Measurements from ENCODE around the gene SLC5A8. TPM values are rescaled to one million over a fixed set of nuclear protein-coding genes. Genes with fewer than 3 reads are reported as not detected.

SLC5A8 gene
- polyA plus RNA-seq, 1 donor: 0.22 TPM

- H3K9me3 ChIP-seq (ENCODE audit: control insufficient read depth, low read depth, low read length): no peaks in the 10 kb centered on the region
- no peaks in the 10 kb centered on the region for H3K27me3 ChIP-seq (ENCODE audit: control insufficient read depth, insufficient read depth, low read length)
- no peaks in the 10 kb centered on the region for H3K36me3 ChIP-seq (ENCODE audit: control insufficient read depth, insufficient read depth, low read length)
- H3K4me1 ChIP-seq (ENCODE audit: control insufficient read depth, insufficient read depth, low read length): no peaks in the 10 kb centered on the region
- no peak overlapping the region for H3K4me3 ChIP-seq (ENCODE audit: low read length)
- no peak overlapping the region for H3K27ac ChIP-seq (ENCODE audit: low read length)
- DNase-seq: no peak
- no CpG with 5 or more reads among the region's 2 CpGs for WGBS (ENCODE audit: insufficient coverage, low lambda C conversion rate)
Measured at GRCh38 chr12:101111441-101111840, 98.6 kb downstream of the SLC5A8 start.

- Histone ChIP-seq H3K4me3 (ENCODE audit: low read length) (no peak overlapping the region), H3K36me3 (ENCODE audit: control insufficient read depth, insufficient read depth, low read length) (no peaks in the 10 kb centered on the region), H3K4me1 (ENCODE audit: control insufficient read depth, insufficient read depth, low read length) (no peaks in the 10 kb centered on the region), H3K27ac (ENCODE audit: low read length) (no peak overlapping the region), H3K9me3 (ENCODE audit: control insufficient read depth, low read depth, low read length) (no peaks in the 10 kb centered on the region), H3K27me3 (ENCODE audit: control insufficient read depth, insufficient read depth, low read length) (no peaks in the 10 kb centered on the region)
- DNase-seq: no peak
- no CpG with 5 or more reads among the region's 3 CpGs for WGBS (ENCODE audit: insufficient coverage, low lambda C conversion rate)
Measured at GRCh38 chr12:101110866-101111265, 99.2 kb downstream of the SLC5A8 start.

GRCh38 chr12:101108130-101108529 lies 101.9 kb downstream of the SLC5A8 start:
- no peaks in the 10 kb centered on the region for H3K9me3 ChIP-seq (ENCODE audit: control insufficient read depth, low read depth, low read length)
- no peaks in the 10 kb centered on the region for H3K4me1 ChIP-seq (ENCODE audit: control insufficient read depth, insufficient read depth, low read length)
- no peaks in the 10 kb centered on the region for H3K36me3 ChIP-seq (ENCODE audit: control insufficient read depth, insufficient read depth, low read length)
- no peak overlapping the region for H3K4me3 ChIP-seq (ENCODE audit: low read length)
- 100% methylated on average over 1 of the region's 5 CpGs for WGBS (ENCODE audit: insufficient coverage, low lambda C conversion rate)
- no peaks in the 10 kb centered on the region for H3K27me3 ChIP-seq (ENCODE audit: control insufficient read depth, insufficient read depth, low read length)
- H3K27ac ChIP-seq (ENCODE audit: low read length): no peak overlapping the region
- no peak for DNase-seq

GRCh38 chr12:101107032-101107763 lies 102.8 kb downstream of the SLC5A8 start:
- Histone ChIP-seq H3K4me3 (ENCODE audit: low read length) (no peak overlapping the region), H3K27ac (ENCODE audit: low read length) (no peak overlapping the region), H3K4me1 (ENCODE audit: control insufficient read depth, insufficient read depth, low read length) (no peaks in the 10 kb centered on the region), H3K36me3 (ENCODE audit: control insufficient read depth, insufficient read depth, low read length) (no peaks in the 10 kb centered on the region), H3K27me3 (ENCODE audit: control insufficient read depth, insufficient read depth, low read length) (no peaks in the 10 kb centered on the region), H3K9me3 (ENCODE audit: control insufficient read depth, low read depth, low read length) (no peaks in the 10 kb centered on the region)
- no peak for DNase-seq
- no CpG with 5 or more reads among the region's 4 CpGs for WGBS (ENCODE audit: insufficient coverage, low lambda C conversion rate)

Other genes starting within 250 kb of the SLC5A8 start
- gene UTP20, start 69.9 kb upstream of the SLC5A8 start, polyA plus RNA-seq: 8.2 TPM
- 97.6 TPM for gene ARL1, start 197.5 kb upstream of the SLC5A8 start, polyA plus RNA-seq

Data from large intestine (tissue), 3 donors.